HepG2 (cell line): Measurements from ENCODE around the gene SPACA4.

Source experiments
- ZNF234 ChIP-seq: sonication (generic); formaldehyde crosslinking; conservative IDR thresholded peaks from 2 replicates; pipeline ENCODE4 v1.5.1; 2020; ENCODE audit warnings: mild to moderate bottlenecking, missing genetic modification reagents
- ZNF644 ChIP-seq: IDR thresholded peaks from 2 replicates; pipeline ENCODE4 v1.6.1; 2016; ENCODE audit warnings: low read depth
- TF ChIP-seq, protein P1 (sequence below): sonication (generic); formaldehyde crosslinking; IDR thresholded peaks from 2 replicates; pipeline ENCODE4 v1.8.1; 2022; ENCODE audit warnings: mild to moderate bottlenecking, missing genetic modification reagents

DNA sequence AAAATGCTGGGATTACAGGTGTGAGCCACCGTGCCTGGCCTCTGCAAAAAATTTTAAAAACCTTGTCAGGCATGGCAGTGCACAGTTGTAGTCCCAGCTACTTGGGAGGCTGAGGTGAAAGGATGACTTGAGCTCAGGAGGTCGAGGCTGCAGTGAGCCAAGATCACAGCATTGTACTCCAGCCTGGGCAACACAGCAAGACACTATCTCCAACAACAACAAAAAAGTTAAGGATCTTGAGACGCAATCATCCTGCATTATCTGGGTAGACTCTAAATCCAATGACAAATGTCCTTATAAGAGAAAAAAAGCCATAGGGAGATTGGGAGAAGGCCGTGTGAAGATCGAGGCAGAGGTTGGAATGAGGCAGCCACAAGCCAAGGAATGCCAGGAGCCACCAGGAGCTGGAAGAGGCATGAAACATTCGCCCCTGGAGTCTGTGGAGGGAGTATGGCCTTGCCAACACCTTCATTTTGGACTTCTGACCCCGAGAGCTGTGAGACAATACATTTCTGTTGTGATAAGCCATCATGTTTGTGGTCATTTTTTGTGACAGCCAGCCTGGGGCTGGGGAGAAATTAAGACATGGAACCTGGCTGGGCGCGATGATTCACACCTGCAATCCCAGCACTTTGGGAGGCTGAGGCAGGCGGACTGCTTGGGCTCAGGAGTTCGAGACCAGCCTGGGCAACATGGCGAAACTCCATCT lies 44.6 kb downstream of the SPACA4 start:
- TF ChIP-seq, protein P1, sequence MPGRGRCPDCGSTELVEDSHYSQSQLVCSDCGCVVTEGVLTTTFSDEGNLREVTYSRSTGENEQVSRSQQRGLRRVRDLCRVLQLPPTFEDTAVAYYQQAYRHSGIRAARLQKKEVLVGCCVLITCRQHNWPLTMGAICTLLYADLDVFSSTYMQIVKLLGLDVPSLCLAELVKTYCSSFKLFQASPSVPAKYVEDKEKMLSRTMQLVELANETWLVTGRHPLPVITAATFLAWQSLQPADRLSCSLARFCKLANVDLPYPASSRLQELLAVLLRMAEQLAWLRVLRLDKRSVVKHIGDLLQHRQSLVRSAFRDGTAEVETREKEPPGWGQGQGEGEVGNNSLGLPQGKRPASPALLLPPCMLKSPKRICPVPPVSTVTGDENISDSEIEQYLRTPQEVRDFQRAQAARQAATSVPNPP (CRISPR knock-in tag): no peak
- no peak for TF ChIP-seq ZNF234 (CRISPR knock-in tag)
- TF ChIP-seq ZNF644 (CRISPR knock-in tag): no peak
